Retinal pigment epithelial cell (primary cell): ENCODE results near the gene RGS5.
"Not testable (repeated sequence)": the region's sequence is repeated elsewhere in the genome, so short reads cannot be mapped to it uniquely, and the experiment has no call there.

Experiments
- DNase-seq: peaks from one replicate; pipeline ENCODE4 v3.0.0-alpha.2; 2010; ENCODE audit warnings: low read depth
- H3K4me3 ChIP-seq: 2 replicates; pipeline ENCODE4 v1.5.1; 2011; ENCODE audit warnings: mild to moderate bottlenecking, low read length, control low read depth, moderate library complexity
- TF ChIP-seq, protein P1 (sequence below): conservative IDR thresholded peaks from 2 replicates; pipeline ENCODE4 v1.5.1; 2011; ENCODE audit warnings: low read depth, low read length, control low read depth, inconsistent platforms

Gene RGS5, protein sequence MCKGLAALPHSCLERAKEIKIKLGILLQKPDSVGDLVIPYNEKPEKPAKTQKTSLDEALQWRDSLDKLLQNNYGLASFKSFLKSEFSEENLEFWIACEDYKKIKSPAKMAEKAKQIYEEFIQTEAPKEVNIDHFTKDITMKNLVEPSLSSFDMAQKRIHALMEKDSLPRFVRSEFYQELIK

DNA sequence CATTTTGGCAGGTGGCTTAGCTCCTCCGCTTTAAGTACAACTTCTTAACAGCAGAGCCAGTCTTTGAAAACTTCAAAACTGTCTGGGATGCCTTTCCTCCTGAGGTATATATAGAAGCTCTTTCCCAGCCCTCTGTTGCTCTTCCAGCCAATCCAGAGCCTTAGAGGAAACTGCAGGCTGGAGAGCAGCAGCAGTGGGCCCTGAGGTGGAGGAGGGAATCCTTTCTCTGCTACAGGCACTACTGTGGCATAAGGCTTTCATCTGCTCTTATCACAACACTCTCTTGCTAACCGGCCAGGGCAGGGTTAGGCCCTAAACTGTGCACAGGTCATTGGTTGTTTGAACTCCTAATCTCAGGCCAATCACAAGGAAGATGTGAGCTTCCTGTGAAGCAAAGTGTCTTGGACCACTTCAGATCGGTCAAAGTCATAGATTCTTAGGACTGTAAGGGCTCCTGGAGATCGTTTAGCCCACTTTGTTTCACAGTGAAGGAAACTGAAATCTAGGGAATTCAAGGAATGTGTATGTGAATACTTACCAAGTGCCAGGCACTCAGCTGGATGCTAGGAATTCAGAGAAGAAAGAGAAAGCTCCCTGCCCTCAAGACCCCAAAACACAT is at the start of gene RGS5:
TSS of gene RGS5 (minus strand) at position 84 of the 619 bp plus-strand sequence. CDS start at position 3, 81 bp downstream.
- TF ChIP-seq, protein P1, sequence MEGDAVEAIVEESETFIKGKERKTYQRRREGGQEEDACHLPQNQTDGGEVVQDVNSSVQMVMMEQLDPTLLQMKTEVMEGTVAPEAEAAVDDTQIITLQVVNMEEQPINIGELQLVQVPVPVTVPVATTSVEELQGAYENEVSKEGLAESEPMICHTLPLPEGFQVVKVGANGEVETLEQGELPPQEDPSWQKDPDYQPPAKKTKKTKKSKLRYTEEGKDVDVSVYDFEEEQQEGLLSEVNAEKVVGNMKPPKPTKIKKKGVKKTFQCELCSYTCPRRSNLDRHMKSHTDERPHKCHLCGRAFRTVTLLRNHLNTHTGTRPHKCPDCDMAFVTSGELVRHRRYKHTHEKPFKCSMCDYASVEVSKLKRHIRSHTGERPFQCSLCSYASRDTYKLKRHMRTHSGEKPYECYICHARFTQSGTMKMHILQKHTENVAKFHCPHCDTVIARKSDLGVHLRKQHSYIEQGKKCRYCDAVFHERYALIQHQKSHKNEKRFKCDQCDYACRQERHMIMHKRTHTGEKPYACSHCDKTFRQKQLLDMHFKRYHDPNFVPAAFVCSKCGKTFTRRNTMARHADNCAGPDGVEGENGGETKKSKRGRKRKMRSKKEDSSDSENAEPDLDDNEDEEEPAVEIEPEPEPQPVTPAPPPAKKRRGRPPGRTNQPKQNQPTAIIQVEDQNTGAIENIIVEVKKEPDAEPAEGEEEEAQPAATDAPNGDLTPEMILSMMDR = no peak
- peak within 1 kb of the TSS; percentile 11 for H3K4me3 ChIP-seq
- peak; percentile 47 for DNase-seq

DNA sequence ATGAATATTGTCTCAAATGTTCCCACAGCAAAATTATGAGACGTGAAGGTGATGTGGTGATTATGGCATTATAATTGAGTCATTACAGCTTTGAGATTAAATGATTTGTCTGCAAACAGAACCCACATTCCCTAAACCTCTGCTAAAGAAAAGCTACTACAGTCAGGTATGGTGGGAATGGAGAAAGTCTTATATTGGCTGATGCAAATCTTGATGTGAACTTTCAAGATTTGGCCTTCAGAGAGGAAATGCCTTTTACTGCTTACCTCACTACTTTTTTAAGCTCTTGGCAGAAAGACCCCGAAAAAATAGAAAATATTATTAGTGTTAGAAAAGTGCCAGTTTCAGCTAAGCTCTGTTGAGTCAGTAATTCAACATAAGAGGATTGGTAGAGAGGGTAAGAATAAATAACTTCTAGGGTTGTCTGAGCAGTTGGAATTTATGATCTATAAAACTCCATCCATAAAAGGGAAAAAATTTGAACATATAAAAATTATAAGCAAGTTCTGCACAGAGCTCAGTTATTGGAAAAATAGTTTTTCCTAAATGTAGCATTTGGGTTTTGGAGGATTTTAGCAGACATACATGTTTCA is 47.8 kb upstream of the RGS5 start:
- TF ChIP-seq, protein P1 = no peak
- H3K4me3 ChIP-seq = no peak overlapping the region
- peak; percentile 87 for DNase-seq

DNA sequence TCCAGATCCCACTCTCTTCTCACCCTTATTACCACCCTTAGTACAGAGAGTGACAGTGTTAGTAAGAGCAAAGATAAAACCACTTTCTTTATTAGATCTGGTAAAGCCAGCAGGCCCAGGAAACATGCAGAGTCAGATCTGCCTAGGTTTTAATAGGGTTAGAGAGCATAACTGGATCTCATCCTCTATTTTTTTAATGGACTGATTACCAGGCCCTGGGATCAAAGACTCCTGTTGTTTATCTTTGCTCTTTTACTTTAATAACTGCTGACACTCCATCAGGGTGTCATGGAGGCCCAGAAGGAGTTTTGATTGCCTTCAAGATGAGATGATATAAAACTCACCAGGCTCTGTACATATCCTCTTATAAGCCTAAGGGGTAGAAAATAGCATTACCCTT is 45.3 kb upstream of the RGS5 start:
- TF ChIP-seq, protein P1 = no peak

DNA sequence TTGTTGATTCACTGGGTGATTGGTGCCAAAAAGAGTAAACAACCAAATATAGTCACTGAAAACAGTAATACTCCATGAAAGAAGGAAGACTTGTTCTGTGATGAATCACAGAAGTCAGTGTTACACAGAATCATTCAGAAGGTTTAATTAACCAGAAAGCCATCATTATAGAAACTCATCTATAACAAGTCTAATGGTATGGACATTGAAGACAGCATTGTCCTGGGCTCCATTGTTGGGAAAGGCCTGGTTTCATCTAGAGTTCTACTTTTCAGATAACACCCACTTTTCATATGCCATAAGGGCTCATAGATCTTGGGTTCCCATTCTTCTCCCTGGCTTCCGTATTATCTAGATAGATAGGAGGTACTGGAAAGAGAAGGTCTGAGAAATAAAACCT is 41.9 kb upstream of the RGS5 start:
- H3K4me3 ChIP-seq, DNase-seq: not testable (repeated sequence)

More for the DNA sequence above, 45.3 kb upstream of the RGS5 start:
- no peak for DNase-seq
- no peak overlapping the region for H3K4me3 ChIP-seq

DNA sequence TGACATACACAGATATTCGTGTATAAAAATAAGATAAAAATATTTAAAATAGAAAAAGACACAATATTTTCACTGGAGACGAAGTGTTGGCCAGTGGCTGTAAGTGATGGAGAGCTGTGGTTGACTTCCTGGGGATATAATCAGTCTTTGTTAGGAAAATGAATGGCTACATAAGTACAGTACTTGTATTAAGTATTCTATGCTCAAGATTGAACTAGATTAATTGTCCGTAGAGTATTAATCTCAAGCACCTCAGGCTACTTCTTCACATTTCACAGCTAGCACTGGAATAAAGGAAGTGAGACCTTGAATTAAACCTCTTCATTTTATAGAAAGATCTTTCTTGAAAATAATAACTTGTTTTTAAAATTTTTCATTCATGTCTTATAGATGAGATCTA is 39.0 kb upstream of the RGS5 start:
- TF ChIP-seq, protein P1 = no peak
- H3K4me3 ChIP-seq = no peak overlapping the region
- no peak for DNase-seq

DNA sequence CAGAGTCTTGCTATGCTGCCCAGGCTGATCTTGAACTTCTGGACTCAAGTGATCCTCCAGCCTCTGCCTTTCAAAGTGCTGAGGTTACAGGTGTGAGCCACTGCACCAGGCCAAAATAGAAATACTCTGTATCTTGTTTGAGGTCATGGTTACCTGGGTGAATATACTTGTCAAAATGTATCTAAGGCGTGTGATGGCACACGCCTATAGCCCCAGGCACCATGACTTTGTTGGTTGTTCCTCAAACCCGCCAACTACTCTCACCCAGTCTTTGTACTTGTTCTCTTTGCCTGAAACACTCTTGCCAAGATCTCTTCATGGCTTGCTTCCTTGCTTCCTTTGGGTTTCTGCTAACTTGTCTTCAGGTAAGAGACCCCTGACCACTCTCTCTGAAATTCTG is 38.0 kb upstream of the RGS5 start:
- no peak overlapping the region for H3K4me3 ChIP-seq
- no peak for DNase-seq
- TF ChIP-seq, protein P1 = no peak

DNA sequence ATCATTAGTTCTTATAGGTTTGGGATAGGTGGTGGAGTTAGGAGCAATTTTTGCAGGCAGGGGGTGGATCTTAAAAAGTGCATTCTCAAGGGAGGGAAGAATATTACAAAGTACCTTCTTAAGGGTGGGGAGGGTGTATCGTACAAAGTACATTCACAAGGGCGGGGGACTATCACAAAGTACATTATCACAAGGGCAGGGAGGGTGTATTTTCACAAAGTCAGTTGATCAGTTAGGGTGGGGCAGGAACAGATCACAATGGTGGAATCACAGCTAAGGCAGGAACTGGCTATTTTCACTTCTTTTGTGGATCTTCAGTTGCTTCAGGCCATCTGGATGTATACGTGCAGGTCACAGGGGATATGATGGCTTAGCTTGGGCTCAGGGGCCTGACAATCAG is 30.9 kb upstream of the RGS5 start:
- H3K4me3 ChIP-seq, DNase-seq: not testable (repeated sequence)

DNA sequence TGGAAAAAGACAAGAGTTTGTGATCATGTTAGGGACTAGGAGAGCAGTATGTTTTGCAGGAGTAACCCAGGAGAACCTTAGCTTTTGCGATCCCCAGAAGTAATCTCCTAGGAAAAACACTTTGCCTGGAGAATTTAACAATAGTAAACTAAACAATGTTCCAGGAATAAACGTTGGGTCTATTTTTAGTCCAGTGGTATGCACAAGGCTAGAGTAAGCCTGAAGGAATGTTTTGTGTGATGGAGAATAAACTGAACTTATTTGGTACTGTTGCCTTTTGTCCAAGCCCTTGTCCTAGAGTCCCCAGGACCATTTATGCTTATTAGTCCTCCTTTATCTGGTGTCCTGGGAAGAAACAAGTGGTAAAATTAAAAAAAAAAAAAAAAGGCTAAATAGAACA is 28.7 kb upstream of the RGS5 start:
- DNase-seq = peak; percentile 63
- no peak overlapping the region for H3K4me3 ChIP-seq
- TF ChIP-seq, protein P1 = no peak
